ENCODE data around the gene MRPL11. TPM values are rescaled to one million over a fixed set of nuclear protein-coding genes. Genes with fewer than 3 reads are reported as not detected.
"Not testable (repeated sequence)": the region's sequence is repeated elsewhere in the genome, so short reads cannot be mapped to it uniquely, and the experiment has no call there.

The MRPL11 gene
- polyA plus RNA-seq, 1 experiment: 43.1 TPM

DNA sequence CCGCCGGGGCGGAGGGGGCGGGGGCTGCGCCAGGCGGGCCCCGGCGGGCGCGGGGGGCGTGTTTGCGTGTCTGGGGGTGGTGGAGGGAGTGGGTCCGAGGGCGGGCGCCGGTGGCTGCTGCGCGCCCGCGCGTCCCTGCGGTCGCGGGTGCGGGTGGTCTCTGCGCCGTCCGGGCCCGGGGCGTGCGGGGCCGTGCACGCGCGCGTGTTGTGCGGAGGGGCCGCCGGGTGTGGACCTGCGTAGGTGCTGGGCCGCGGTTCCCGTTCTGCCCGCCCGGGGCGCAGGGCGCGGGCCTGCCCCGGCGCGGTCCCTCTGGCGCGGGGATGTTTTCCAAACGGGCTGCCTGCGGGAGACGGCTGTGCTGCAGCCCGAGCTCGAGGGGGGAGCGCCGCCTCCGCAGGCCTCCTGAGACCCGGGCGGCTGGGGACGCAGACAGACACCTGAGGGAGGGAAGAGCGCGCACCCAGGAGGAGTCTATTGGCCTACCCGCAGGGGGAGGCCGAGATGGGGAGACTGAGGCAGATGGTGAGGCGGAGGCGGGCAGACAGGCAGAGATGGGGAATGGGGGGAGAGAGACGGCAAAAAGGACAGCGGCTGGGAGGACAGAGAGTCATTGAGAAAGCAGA is 28.5 kb upstream of the MRPL11 start:
- peak; percentile 25; the same call in 1 of the 2 replicates for TF ChIP-seq CTCF (IDR thresholded peaks at IDR 0.05; ENCODE audit: low read depth, low read length)
- Histone ChIP-seq H3K27me3 (ENCODE audit: control insufficient read depth, insufficient read depth, low read length) (no peaks in the 10 kb centered on the region), H3K27ac (ENCODE audit: low read depth, low read length) (no peak overlapping the region), H3K4me3 (ENCODE audit: low read depth, low read length) (peak overlapping the region; percentile 69), H3K9me3 (ENCODE audit: control insufficient read depth, insufficient read depth, low read length) (no peaks in the 10 kb centered on the region; the same call in 1 of the 2 replicates)
- ChIA-PET CTCF (interaction anchor here (1.0 kb wide), 1 partner anchor 28 kb away, joined by 4 read pairs; the partner anchor contains the start of gene MRPL11), POLR2A (interaction anchor here (0.9 to 2.0 kb wide), 8 partner anchors 13 to 179 kb away, joined by 3 to 32 read pairs (median 6); partner anchors contain the start of genes ACTN3, DPP3, MRPL11 and RBM14)
- DNase-seq (ENCODE audit: low read depth, low spot score): no peak

DNA sequence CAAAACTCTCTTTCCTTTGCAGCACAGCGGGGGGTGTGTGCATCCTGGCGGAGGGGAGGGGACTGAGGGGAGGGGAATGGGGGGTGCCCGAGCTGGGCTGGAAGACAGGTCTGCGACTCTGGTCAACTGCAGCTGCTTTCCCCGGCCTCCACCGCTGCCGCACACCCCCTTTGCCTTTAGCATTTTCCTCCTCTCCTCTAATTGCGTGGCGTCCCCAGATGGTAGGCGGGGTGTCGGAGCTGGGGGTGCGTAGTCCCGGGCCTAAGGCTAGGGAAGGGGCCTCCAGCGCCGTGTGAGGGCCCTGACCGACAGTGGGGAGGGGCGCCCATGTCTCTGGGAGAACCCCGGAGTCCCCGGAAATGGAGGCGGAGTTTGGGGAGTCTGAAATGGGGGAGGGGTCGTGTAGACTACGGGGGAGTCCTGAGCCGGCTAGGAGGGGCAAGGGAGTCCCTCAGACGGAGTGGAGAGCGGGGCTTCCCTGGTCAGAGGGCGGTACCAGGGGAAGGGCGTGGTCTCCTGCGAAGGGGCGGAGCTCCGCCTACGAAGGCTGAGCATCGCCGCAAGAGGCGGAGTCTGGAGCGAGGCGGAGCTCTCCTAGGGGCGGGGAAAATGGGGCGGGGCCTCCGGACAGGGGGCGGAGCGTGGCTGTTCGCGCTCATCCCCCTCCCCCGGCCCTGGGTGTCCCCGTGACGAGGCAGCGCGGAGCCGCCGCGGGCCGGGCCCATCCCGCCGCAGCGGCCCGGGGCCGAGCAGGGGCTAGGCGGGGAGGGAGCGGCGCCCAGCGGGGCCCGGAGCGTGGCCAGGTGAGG is 27.8 kb upstream of the MRPL11 start, which contains the start of gene PELI3:
Gene PELI3, plus strand, starts transcription at position 681 of the 809 bp plus-strand sequence. CDS start 1,224 bp downstream, outside the sequence.
- ChIA-PET CTCF (interaction anchor here (0.6 to 1.1 kb wide), 6 partner anchors 27 to 308 kb away, joined by 3 to 5 read pairs (median 3); no protein-coding TSS in a partner anchor), POLR2A (interaction anchor here (0.6 to 2.0 kb wide), 15 partner anchors 14 to 786 kb away, joined by 3 to 32 read pairs (median 4); partner anchors contain the start of genes ACTN3, DPP3, MRPL11 and RBM14)
- no peaks in the 10 kb centered on the region for H3K27me3 ChIP-seq (ENCODE audit: control insufficient read depth, insufficient read depth, low read length)
- DNase-seq (ENCODE audit: low read depth, low spot score): peak; percentile 79
- peak within 1 kb of the TSS; percentile 69 for H3K4me3 ChIP-seq (ENCODE audit: low read depth, low read length)
- no peaks in the 10 kb centered on the region; the same call in 1 of the 2 replicates for H3K9me3 ChIP-seq (ENCODE audit: control insufficient read depth, insufficient read depth, low read length)
- TF ChIP-seq CTCF (IDR thresholded peaks at IDR 0.05; ENCODE audit: low read depth, low read length): no peak
- peak within 1 kb of the TSS; percentile 21 for H3K27ac ChIP-seq (ENCODE audit: low read depth, low read length)

DNA sequence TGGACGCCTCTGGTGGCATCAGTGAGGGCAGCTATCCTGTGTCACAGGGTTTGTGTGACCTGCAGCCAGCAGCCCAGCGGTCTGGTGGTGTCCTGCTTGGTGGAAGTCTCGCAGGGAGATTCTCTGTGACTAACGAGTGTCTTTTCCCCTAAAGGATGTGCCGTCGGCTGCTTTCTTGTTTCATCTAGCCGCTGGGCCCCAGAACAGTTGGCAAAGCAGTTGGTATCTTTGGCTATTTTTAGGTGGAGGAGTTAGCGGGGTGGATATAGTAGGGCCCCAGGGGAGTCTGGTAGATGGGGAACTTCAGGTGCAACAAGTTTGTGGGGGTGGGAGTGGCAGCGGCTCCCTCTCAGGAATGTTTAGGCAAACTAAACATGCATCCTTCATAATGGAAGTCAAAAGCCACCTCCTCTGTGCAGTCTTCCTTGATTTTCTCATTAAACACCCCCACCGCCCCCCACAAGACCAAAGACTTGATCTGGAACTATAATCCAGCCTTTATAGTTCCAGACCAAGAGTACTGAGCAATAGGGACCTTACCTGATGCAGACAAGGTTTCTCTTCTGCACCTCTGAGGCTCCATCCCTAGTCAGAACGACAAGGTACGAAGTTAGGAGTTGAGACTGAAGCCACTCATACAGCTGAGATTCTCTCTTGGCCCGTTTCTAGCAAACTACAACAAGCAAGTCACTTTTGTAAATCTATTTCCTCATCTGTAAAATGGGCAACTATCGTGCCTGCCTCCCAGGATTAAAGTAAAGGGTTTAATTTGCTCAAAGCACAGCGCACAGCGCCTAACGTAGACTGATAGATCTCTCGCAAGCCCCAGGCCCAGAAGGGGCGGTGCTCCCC is 27.0 kb upstream of the MRPL11 start:
- ChIA-PET CTCF (interaction anchor here (1.1 to 1.2 kb wide), 3 partner anchors 27 to 47 kb away, joined by 3 to 4 read pairs (median 3); partner anchors contain the start of gene MRPL11), POLR2A (interaction anchor here (1.0 to 2.0 kb wide), 3 partner anchors 14 to 151 kb away, joined by 6 to 32 read pairs (median 8); partner anchors contain the start of genes DPP3, MRPL11 and RBM14)
- H3K27ac ChIP-seq (ENCODE audit: low read depth, low read length): no peak overlapping the region
- no peak for DNase-seq (ENCODE audit: low read depth, low spot score)
- no peaks in the 10 kb centered on the region; the same call in 1 of the 2 replicates for H3K9me3 ChIP-seq (ENCODE audit: control insufficient read depth, insufficient read depth, low read length)
- H3K4me3 ChIP-seq (ENCODE audit: low read depth, low read length): peak overlapping the region; percentile 69
- H3K27me3 ChIP-seq (ENCODE audit: control insufficient read depth, insufficient read depth, low read length): no peaks in the 10 kb centered on the region
- no peak for TF ChIP-seq CTCF (IDR thresholded peaks at IDR 0.05; ENCODE audit: low read depth, low read length)

DNA sequence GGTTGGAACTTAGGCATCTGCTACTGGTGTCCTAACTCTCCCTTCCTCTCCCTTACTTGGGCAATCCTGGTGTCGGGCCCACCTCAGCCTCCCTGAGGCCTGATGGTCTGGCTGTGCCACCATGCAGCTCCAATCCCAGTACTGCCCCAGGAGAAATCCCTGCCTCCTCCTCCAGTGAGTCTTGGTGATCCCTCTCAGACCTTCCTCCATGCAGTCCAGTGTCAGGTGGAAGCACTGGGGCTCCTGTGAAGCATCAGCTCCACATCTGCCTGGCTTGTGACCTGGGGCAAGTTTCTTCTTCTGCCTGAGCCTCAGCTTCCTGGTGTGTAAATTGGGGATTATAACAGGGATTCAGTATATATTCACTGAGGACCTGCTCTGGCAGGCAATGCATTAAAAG is 26.3 kb upstream of the MRPL11 start:
- ChIA-PET POLR2A (interaction anchor here (0.5 kb wide), 1 partner anchor 19 kb away, joined by 3 read pairs; no protein-coding TSS in a partner anchor), CTCF (interaction anchor here (1.1 to 1.2 kb wide), 2 partner anchors 26 to 33 kb away, joined by 3 read pairs; partner anchors contain the start of gene MRPL11)
- no peaks in the 10 kb centered on the region; the same call in 1 of the 2 replicates for H3K9me3 ChIP-seq (ENCODE audit: control insufficient read depth, insufficient read depth, low read length)
- H3K27ac ChIP-seq (ENCODE audit: low read depth, low read length): no peak overlapping the region
- no peaks in the 10 kb centered on the region for H3K27me3 ChIP-seq (ENCODE audit: control insufficient read depth, insufficient read depth, low read length)
- no peak overlapping the region for H3K4me3 ChIP-seq (ENCODE audit: low read depth, low read length)
- DNase-seq (ENCODE audit: low read depth, low spot score): no peak
- TF ChIP-seq CTCF (IDR thresholded peaks at IDR 0.05; ENCODE audit: low read depth, low read length): no peak

- H3K4me3 ChIP-seq (ENCODE audit: low read depth, low read length); DNase-seq (ENCODE audit: low read depth, low spot score); H3K9me3 ChIP-seq (ENCODE audit: control insufficient read depth, insufficient read depth, low read length); H3K27me3 ChIP-seq (ENCODE audit: control insufficient read depth, insufficient read depth, low read length); H3K27ac ChIP-seq (ENCODE audit: low read depth, low read length); POLR2A ChIA-PET: not testable (repeated sequence)
- CTCF ChIA-PET: interaction anchor here (1.1 kb wide), 1 partner anchor 25 kb away, joined by 3 read pairs; the partner anchor contains the start of gene MRPL11
Observed at GRCh38 chr11:66464116-66464515, 25.5 kb upstream of the MRPL11 start.

All from AG04450 (cell line).